HFFc6 (cell line): Measurements from ENCODE around the gene FAM229A. TPM values are rescaled to one million over a fixed set of nuclear protein-coding genes. Genes with fewer than 3 reads are reported as not detected.

Experiments
- DNase-seq: peaks from one replicate; pipeline ENCODE4 v3.0.0-alpha.2; 2018
- H3K27ac Mint-ChIP-seq: 2 replicates; pipeline ENCODE4 v1.8.0; 2020; ENCODE audit warnings: mild to moderate bottlenecking, mixed read lengths
- H3K27me3 Mint-ChIP-seq: 2 replicates; pipeline ENCODE4 v1.8.0; 2021; ENCODE audit warnings: mild to moderate bottlenecking, moderate library complexity, mixed read lengths; ENCODE audit not compliant: insufficient read depth
- H3K36me3 Mint-ChIP-seq: 2 replicates; pipeline ENCODE4 v1.8.0; 2021; ENCODE audit warnings: low read depth, mixed read lengths
- H3K4me1 Mint-ChIP-seq: 2 replicates; pipeline ENCODE4 v1.8.0; 2020; ENCODE audit warnings: low read depth, mixed read lengths
- H3K4me3 Mint-ChIP-seq: 2 replicates; pipeline ENCODE4 v1.8.0; 2020; ENCODE audit warnings: mild to moderate bottlenecking, moderate library complexity, mixed read lengths
- H3K9me3 Mint-ChIP-seq: 2 replicates; pipeline ENCODE4 v1.8.0; 2020; ENCODE audit warnings: mild to moderate bottlenecking, mixed read lengths
- CTCF ChIP-seq: fragments of 200-600 bp; sonication (generic); IDR thresholded peaks from 2 replicates; pipeline ENCODE4 v1.5.0; 2021; ENCODE audit warnings: antibody characterized with exemption, mild to moderate bottlenecking
- total RNA-seq, 6 experiments: library from RNA; stranded (reverse); fragmentation: NEBNext Ultra II Directional; extraction: Animal tissue kit (Norgen Biotek cat#: 25700); gene quantifications; 2 replicates in 1 of 6; 3 replicates in 5 of 6; pipeline ENCODE4 v1.2.3, GENCODE V29; 2021

Gene FAM229A
- total RNA-seq, 6 experiments from 2014 or later = 1.1 to 3.0 (median 1.7) TPM

DNA sequence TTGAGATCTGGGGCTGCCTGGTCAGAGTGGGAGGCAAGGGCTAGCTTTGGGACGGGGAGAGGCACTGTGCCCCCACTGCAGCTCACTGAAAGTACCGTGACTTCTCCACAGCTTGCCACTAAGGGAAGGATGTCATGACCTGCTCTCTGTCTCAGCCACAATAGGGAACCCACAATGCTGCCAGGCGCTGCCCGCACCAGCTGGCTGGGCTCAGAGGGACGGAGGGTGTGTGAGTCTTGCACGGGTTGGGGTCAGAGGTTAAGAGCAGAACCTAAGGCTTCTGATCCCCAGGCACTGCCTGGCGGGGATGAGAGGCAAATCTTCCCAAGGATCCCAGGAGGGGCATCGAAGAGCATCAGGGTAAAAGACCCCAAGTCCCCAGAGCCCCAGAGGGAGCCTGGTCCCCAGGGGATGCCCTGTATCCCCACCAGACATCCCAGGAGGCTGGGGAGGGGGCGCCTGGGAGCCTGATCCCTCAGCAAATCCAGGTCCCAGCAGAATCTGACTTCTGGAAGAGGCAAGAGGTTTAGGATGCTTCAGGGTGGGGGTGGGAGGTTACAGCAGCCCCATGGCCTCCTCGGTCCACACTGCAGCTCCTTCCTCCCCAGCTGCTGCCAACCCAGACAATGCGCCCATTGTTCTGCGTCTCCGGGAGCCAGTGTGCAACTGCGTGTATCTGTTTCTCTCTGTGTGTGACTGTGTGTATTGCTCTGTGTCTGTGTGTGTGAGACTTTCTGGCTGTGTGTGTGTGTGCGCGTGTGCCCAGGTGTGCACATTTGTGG lies 24.2 kb downstream of the FAM229A start:
- peaks cover 32% of the 10 kb centered on the region for H3K4me1 Mint-ChIP-seq
- no peak overlapping the region for H3K4me3 Mint-ChIP-seq
- no peak overlapping the region for H3K27ac Mint-ChIP-seq
- peaks cover 4% of the 10 kb centered on the region for H3K27me3 Mint-ChIP-seq
- no peaks in the 10 kb centered on the region for H3K9me3 Mint-ChIP-seq
- no peak for DNase-seq
- H3K36me3 Mint-ChIP-seq = 0 out of 2 replicates have a peak, but pooled peaks cover 4% of the 10 kb centered on the region
- TF ChIP-seq CTCF = no peak

GRCh38 chr1:32336963-32337675 lies 25.2 kb downstream of the FAM229A start:
- TF ChIP-seq CTCF = no peak
- no peak for DNase-seq
- Mint-ChIP-seq H3K4me3 (peak overlapping the region; percentile 56), H3K9me3 (no peaks in the 10 kb centered on the region), H3K27me3 (peaks cover 4% of the 10 kb centered on the region), H3K27ac (no peak overlapping the region), H3K36me3 (peaks cover 5% of the 10 kb centered on the region; the same call in 1 of the 2 replicates), H3K4me1 (peaks cover 32% of the 10 kb centered on the region)

- Mint-ChIP-seq H3K36me3 (peaks cover 9% of the 10 kb centered on the region; the same call in 1 of the 2 replicates), H3K4me1 (peaks cover 32% of the 10 kb centered on the region), H3K9me3 (no peaks in the 10 kb centered on the region), H3K27me3 (peaks cover 4% of the 10 kb centered on the region), H3K4me3 (peak overlapping the region; percentile 56), H3K27ac (no peak overlapping the region)
- DNase-seq = no peak
- no peak for TF ChIP-seq CTCF
These were observed 25.7 kb downstream of the FAM229A start for GRCh38 chr1:32336591-32336932.

DNA sequence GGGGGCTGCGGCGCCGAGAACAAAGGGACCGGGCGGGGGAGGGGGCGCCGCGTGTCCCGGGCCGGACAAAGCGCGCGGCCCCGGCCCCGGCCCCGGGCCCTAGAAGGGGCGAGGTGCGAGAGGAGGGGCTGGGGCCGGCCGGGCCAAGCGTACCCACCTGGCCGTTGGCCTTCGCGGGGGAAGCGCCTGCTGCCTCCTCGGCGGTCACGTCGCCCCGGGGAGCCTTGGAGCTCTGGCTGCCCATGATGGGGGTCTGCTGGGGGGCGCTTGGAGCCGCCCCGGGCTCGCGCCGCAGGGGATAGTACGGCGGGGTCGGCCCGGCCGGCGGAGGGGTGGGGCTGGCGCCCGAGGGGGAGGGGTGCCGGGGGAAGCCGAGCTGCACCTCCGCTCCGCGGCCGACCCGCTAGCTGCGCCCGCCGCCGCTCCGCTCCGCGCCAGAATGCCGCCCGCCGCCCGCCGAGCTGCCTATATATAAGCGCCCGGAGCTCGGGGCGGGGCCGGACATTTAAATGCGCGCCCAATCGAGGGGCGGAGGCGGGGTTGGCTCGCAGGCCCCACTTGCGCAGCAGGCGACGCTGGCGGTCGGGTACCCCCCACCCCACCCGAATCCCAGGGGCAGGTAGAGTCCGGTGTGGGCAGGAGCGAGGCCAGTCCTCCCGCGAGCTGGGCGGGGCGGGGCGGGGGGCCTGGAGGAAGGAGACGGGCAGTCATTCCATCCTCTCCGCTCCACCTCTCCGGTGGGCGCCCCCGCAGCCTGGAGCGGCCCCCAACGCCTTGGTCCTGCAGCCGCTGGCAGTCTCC lies 26.3 kb downstream of the FAM229A start, which contains the start of gene MARCKSL1:
Gene MARCKSL1, minus strand, starts transcription at position 444 of the 801 bp plus-strand sequence. Its CDS starts 200 bp downstream, at position 244.
- Mint-ChIP-seq H3K36me3 (peaks cover 9% of the 10 kb centered on the region; the same call in 1 of the 2 replicates), H3K9me3 (no peaks in the 10 kb centered on the region), H3K4me3 (peak within 1 kb of the TSS; percentile 83), H3K27ac (no peak within 1 kb of the TSS), H3K4me1 (peaks cover 32% of the 10 kb centered on the region), H3K27me3 (peaks cover 4% of the 10 kb centered on the region)
- no peak for DNase-seq
- TF ChIP-seq CTCF = no peak

- Mint-ChIP-seq H3K36me3 (peaks cover 9% of the 10 kb centered on the region; the same call in 1 of the 2 replicates), H3K4me3 (no peak overlapping the region), H3K27ac (no peak overlapping the region), H3K4me1 (peaks cover 32% of the 10 kb centered on the region), H3K27me3 (peaks cover 4% of the 10 kb centered on the region), H3K9me3 (no peaks in the 10 kb centered on the region)
- no peak for DNase-seq
- TF ChIP-seq CTCF = no peak
These were observed 26.8 kb downstream of the FAM229A start for GRCh38 chr1:32335535-32335789.
